Kidney epithelial cell (primary cell): ENCODE data around the gene TSPY1. TPM values are rescaled to one million over a fixed set of nuclear protein-coding genes. Genes with fewer than 3 reads are reported as not detected.
"Not testable (repeated sequence)": the region's sequence is repeated elsewhere in the genome, so short reads cannot be mapped to it uniquely, and the experiment has no call there.

Experiments used
- DNase-seq: peaks from one replicate; pipeline ENCODE4 v3.0.0-alpha.2; 2010; ENCODE audit warnings: low read depth
- H3K27me3 ChIP-seq: 2 replicates; pipeline ENCODE4 v1.6.0; 2011; ENCODE audit warnings: low read length; ENCODE audit not compliant: control insufficient read depth, insufficient read depth
- H3K36me3 ChIP-seq: 2 replicates; pipeline ENCODE4 v1.5.1; 2011; ENCODE audit warnings: low read length; ENCODE audit not compliant: control insufficient read depth, insufficient read depth
- H3K4me3 ChIP-seq: 2 replicates; pipeline ENCODE4 v1.5.1; 2011; ENCODE audit warnings: low read depth, mild to moderate bottlenecking, control low read depth, low read length
- total RNA-seq: library from RNA; depleted of rRNA; stranded (reverse); fragments of >200 nt; gene quantifications from 2 replicates; pipeline ENCODE4 v1.2.3, GENCODE V29; 2015

TSPY1 gene, protein sequence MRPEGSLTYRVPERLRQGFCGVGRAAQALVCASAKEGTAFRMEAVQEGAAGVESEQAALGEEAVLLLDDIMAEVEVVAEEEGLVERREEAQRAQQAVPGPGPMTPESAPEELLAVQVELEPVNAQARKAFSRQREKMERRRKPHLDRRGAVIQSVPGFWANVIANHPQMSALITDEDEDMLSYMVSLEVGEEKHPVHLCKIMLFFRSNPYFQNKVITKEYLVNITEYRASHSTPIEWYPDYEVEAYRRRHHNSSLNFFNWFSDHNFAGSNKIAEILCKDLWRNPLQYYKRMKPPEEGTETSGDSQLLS
- not detected in 2 replicates for total RNA-seq

DNA sequence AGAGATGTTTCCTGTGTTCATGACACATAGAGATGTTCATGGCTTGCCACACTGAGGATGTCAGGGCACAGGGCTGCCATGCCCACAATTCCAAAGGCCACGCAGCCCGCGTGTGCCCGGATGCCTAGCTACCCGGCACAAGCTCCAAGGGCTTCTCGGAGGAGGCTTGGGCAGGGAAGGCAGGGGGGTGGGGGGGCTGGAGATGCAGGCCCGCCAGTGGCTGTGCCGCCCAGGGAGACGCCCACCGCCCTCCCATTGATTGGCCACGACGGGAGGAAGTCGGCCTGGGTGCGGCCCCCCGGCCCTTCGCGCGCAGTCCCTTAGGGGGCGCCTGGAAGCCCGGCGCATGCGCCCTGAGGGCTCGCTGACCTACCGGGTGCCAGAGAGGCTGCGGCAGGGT, at the start of gene TSPY1:
TSS of gene TSPY1 (plus strand) at position 301 of the 400 bp plus-strand sequence. CDS start at position 347, 46 bp downstream.
- not testable (repeated sequence) for H3K4me3 ChIP-seq, H3K27me3 ChIP-seq, H3K36me3 ChIP-seq, DNase-seq

DNA sequence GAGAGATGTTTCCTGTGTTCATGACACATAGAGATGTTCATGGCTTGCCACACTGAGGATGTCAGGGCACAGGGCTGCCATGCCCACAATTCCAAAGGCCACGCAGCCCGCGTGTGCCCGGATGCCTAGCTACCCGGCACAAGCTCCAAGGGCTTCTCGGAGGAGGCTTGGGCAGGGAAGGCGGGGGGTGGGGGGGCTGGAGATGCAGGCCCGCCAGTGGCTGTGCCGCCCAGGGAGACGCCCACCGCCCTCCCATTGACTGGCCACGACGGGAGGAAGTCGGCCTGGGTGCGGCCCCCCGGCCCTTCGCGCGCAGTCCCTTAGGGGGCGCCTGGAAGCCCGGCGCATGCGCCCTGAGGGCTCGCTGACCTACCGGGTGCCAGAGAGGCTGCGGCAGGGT, 20.2 kb downstream of the TSPY1 start, which contains the start of gene TSPY9:
TSS of gene TSPY9 (plus strand) at position 301 of the 400 bp plus-strand sequence. CDS start at position 347, 46 bp downstream.
- not testable (repeated sequence) for H3K4me3 ChIP-seq, H3K27me3 ChIP-seq, DNase-seq, H3K36me3 ChIP-seq

DNA sequence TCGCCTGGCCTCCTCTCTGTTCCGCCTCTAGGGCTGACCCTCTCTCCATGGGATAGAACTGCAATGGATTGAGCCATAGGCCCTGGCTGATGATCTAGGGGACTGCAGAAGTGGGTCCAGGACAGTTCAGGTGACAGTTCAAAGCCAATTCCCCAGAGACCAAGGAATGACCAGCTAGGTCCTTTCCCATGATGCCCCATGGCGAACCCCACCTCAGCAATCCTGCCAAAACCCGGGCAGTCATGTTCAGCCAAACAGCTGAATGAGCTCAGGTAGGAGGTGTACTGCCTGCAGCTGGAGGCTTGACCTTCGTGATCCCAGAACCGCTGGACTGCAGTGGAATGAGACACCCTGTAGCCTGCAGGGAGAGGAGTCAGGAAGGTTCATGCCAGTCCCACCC, 37.6 kb downstream of the TSPY1 start:
- not testable (repeated sequence) for H3K36me3 ChIP-seq, H3K4me3 ChIP-seq, H3K27me3 ChIP-seq, DNase-seq

DNA sequence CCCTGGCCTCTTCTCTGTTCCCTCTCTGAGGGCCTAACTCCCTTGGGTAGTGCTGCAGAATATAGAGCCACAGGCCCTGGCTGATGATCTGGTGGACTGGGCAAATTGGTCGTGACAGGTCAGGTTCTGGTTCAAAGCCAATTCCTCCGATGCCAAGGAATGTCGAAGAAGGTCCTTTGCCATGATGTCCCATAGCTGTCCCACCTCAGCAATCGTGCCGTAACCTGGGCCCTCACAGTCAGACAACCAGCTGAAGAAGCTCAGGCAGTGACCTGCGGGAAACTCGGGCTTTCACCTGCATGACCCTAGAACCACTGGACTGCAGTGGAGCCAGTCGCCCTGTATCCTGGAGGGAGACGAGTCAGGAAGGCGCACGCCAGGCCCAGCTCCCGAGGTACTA, 49.5 kb downstream of the TSPY1 start:
- DNase-seq, H3K4me3 ChIP-seq, H3K36me3 ChIP-seq: not testable (repeated sequence)

More for the DNA sequence above, 49.5 kb downstream of the TSPY1 start:
- not testable (repeated sequence) for H3K27me3 ChIP-seq

Other genes with a start within 250 kb of the TSPY1 start
- not detected in 2 replicates for gene TSPY4, start 129.5 kb upstream of the TSPY1 start, total RNA-seq
- not detected in 2 replicates for gene TSPY8, start 109.2 kb upstream of the TSPY1 start, total RNA-seq
- not detected in 2 replicates for gene TSPY3, start 68.5 kb upstream of the TSPY1 start, total RNA-seq
- gene TSPY9, start 20.3 kb downstream of the TSPY1 start, total RNA-seq, result not detected in 2 replicates
- not detected in 2 replicates for gene TSPY10, start 60.9 kb downstream of the TSPY1 start, total RNA-seq